NCI-H82 treated with DMSO at 0.1 percent for 48 hours (cell line): Measurements from ENCODE around the gene YAF2.

Experiments used
- DNase-seq: peaks from one replicate; lab custom pipeline; 2025; ENCODE audit not compliant: unreplicated experiment; lab: John Stamatoyannopoulos, UW

The YAF2 gene

GRCh38 chr12:42238240-42239140 lies at the start of gene YAF2:
TSS of gene YAF2 (minus strand) at chr12:42238248. CDS start at chr12:42238180, 68 bp downstream.
- DNase-seq = peak; percentile 67

GRCh38 chr12:42286741-42287140 lies 48.7 kb upstream of the YAF2 start:
- DNase-seq = no peak

- no peak for DNase-seq
Observed at GRCh38 chr12:42285431-42285830, 47.4 kb upstream of the YAF2 start.

GRCh38 chr12:42284876-42285275 lies 46.8 kb upstream of the YAF2 start:
- DNase-seq = no peak

- DNase-seq = no peak
Observed at GRCh38 chr12:42284157-42284556, 46.1 kb upstream of the YAF2 start.

GRCh38 chr12:42283739-42284138 lies 45.7 kb upstream of the YAF2 start:
- no peak for DNase-seq

GRCh38 chr12:42282294-42282693 lies 44.2 kb upstream of the YAF2 start:
- DNase-seq = no peak

GRCh38 chr12:42281844-42282243 lies 43.8 kb upstream of the YAF2 start:
- no peak for DNase-seq

- no peak for DNase-seq
Observed at GRCh38 chr12:42281278-42281677, 43.2 kb upstream of the YAF2 start.

GRCh38 chr12:42278128-42278510 lies 40.1 kb upstream of the YAF2 start:
- no peak for DNase-seq

GRCh38 chr12:42277396-42278127 lies 39.5 kb upstream of the YAF2 start:
- DNase-seq = no peak

- DNase-seq = no peak
Observed at GRCh38 chr12:42275499-42275898, 37.5 kb upstream of the YAF2 start.

GRCh38 chr12:42273706-42274105 lies 35.7 kb upstream of the YAF2 start:
- DNase-seq = no peak

- no peak for DNase-seq
Observed at GRCh38 chr12:42270596-42270995, 32.5 kb upstream of the YAF2 start.

- DNase-seq = no peak
Observed at GRCh38 chr12:42267413-42268190, 29.6 kb upstream of the YAF2 start.

- DNase-seq = no peak
Observed at GRCh38 chr12:42266579-42267230, 28.7 kb upstream of the YAF2 start.

- DNase-seq = no peak
Observed at GRCh38 chr12:42262271-42262670, 24.2 kb upstream of the YAF2 start.

- no peak for DNase-seq
Observed at GRCh38 chr12:42261708-42262107, 23.7 kb upstream of the YAF2 start.

- DNase-seq = no peak
Observed at GRCh38 chr12:42260518-42260917, 22.5 kb upstream of the YAF2 start.

GRCh38 chr12:42259699-42260098 lies 21.7 kb upstream of the YAF2 start:
- no peak for DNase-seq

GRCh38 chr12:42255866-42256261 lies 17.8 kb upstream of the YAF2 start:
- no peak for DNase-seq
